ENCODE data around the gene ZACN.
"Not testable (repeated sequence)": the region's sequence is repeated elsewhere in the genome, so short reads cannot be mapped to it uniquely, and the experiment has no call there.

ZACN gene

GRCh38 chr17:76056882-76057281, 22.1 kb upstream of the ZACN start:
- TF ChIP-seq CTCF (IDR thresholded peaks at IDR 0.05; ENCODE audit: extremely low read depth, missing control alignments), result no peak

DNA sequence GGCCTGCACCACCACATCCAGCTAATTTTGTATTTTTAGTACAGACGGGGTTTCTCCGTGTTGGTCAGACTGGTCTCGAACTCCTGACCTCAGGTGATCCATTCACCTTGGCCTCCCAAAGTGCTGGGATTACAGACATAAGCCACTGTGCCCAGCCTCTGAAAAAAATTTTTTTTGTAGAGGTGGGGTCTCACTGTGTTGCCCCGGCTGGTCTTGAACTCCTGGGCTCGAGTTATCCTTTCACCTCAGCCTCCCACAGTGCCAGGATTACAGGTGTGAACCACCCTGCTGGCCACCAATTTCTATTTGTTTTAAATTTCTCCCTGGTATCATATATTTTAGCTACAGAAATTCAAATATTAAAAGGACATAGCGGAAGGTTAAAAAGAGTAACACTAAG, 20.7 kb upstream of the ZACN start:
- DNase-seq (ENCODE audit: low spot score), result not testable (repeated sequence)

More at GRCh38 chr17:76056882-76057281, 22.1 kb upstream of the ZACN start:
- DNase-seq (ENCODE audit: low spot score), result no peak

GRCh38 chr17:76063875-76064546, 15.0 kb upstream of the ZACN start:
- no peak for TF ChIP-seq CTCF (IDR thresholded peaks at IDR 0.05; ENCODE audit: extremely low read depth, missing control alignments)
- peak; percentile 49 for DNase-seq (ENCODE audit: low spot score)

- DNase-seq (ENCODE audit: low spot score), result no peak
- TF ChIP-seq CTCF (IDR thresholded peaks at IDR 0.05; ENCODE audit: extremely low read depth, missing control alignments), result no peak
Measured at GRCh38 chr17:76065775-76066174, 13.2 kb upstream of the ZACN start.

DNA sequence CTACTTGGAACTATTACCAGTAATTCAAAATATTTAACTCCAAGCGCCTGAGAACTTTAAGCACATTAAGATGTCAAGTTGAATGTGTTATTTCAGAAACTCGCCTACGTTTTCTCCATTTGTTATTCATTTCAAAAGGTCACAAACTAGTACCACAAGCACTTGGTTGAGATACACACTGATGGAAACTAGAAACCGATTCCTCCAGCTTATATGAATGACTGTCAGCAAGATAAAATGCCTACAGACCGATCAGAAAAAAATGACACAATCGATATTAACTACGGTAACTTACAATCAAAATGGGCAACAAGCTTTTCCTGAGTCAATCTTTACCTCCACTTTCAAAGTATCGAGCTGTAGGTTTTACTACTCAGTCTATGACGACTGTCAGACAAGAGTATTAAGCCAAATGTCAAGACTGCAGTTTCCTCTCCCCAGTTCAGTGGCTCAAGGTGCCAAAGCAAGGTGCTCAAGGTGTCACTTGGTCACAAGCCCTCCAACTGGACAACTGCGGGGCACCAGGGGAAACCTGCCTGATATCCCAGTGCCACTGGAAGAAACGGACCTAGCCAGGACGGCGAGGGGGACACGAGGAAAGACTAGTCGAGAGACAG, 7.3 kb upstream of the ZACN start:
- peak; percentile 77 for DNase-seq (ENCODE audit: low spot score)

GRCh38 chr17:76072148-76072858, 6.7 kb upstream of the ZACN start, which contains the start of gene SRP68:
SRP68 (minus strand) TSS chr17:76072517; CDS start chr17:76072491, 26 bp downstream.
- peak; percentile 98 for DNase-seq (ENCODE audit: low spot score)
- TF ChIP-seq CTCF (IDR thresholded peaks at IDR 0.05; ENCODE audit: extremely low read depth, missing control alignments), result no peak

More for the DNA sequence above, 7.3 kb upstream of the ZACN start:
- TF ChIP-seq CTCF (IDR thresholded peaks at IDR 0.05; ENCODE audit: extremely low read depth, missing control alignments), result no peak

GRCh38 chr17:76074390-76075363, 4.3 kb upstream of the ZACN start, which contains the start of gene GALR2:
GALR2 (plus strand) TSS chr17:76074781; CDS start chr17:76074884, 103 bp downstream.
- no peak for DNase-seq (ENCODE audit: low spot score)
- no peak for TF ChIP-seq CTCF (IDR thresholded peaks at IDR 0.05; ENCODE audit: extremely low read depth, missing control alignments)
